GM19023 (cell line): ENCODE results near the gene ZNF333.
"Not testable (repeated sequence)": the region's sequence is repeated elsewhere in the genome, so short reads cannot be mapped to it uniquely, and the experiment has no call there.

Source experiments
- ATAC-seq: cut with Tn5 transposase; IDR thresholded peaks from one replicate; pipeline ENCODE4 v1.9.1; 2021; ENCODE audit warnings: mild to moderate bottlenecking, moderate library complexity; ENCODE audit not compliant: unreplicated experiment

ZNF333 gene

DNA sequence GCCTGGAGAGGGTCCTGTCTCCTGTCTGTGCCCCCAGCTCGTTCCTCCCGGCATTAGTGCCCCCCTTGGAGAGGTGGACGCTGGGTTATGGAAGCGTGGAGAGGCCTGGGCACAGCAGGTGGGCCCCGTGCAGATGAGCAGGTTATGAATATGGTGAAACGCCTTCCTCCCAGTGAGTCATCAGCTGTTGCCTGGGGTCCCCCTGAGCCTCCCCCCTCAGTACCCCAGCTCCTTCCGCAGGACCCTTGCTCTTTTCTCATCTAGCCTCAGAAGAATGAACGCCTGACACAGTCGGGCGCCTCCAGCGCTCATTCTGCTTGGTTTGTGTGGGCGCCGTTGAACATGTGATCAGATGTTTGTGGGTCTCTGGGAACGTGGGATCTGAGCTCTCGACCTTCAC, 76.0 kb downstream of the ZNF333 start:
- not testable (repeated sequence) for ATAC-seq

DNA sequence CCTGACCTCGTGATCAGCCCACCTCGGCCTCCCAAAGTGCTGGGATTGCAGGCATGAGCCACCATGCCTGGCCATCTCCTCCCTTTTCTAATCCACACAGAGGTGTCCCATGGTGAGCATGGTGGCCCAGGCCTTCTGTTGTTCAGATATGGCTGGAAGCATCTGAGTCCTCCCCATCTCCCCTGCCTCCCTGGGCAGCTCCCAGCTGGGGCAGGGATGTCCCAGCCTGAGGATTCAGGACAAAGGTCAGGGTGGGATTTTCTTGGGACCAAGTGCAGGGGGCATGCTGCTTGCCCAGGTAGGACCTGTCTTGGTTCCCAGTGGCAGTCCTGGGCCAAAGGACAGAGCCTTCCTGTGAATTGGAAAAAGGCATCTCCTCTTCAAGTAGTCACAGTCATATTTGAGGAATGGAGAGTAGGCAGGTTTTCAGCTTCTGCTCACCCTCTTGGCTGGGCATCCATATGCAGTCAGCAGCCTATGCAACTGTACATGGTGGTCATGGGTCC, 77.7 kb downstream of the ZNF333 start:
- no peak for ATAC-seq

DNA sequence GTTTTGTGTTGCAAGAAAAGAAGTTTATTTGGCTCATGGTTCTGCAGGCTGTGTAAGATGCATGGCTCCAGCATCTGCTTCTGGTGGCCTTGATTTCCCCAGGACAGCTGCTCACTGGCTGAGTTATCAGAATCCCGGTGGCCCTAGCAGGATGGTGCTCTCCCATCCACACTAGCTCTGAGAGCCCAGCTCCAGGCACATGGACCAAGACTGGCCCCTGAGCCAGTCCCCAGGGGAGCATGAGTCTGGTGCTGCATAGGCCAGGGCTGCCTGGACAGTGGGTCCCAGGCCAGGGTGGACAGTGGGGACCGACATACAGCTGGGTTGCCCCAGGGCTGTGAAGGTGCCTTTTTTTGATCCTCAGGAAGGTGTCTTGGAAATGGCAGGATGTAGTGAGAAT, 78.2 kb downstream of the ZNF333 start:
- no peak for ATAC-seq

GRCh38 chr19:14769201-14769600, 79.4 kb downstream of the ZNF333 start:
- ATAC-seq = no peak

GRCh38 chr19:14770136-14770535, 80.3 kb downstream of the ZNF333 start:
- no peak for ATAC-seq

GRCh38 chr19:14770944-14771839, 81.3 kb downstream of the ZNF333 start:
- no peak for ATAC-seq

- no peak for ATAC-seq
Measured at GRCh38 chr19:14772467-14772866, 82.6 kb downstream of the ZNF333 start.

DNA sequence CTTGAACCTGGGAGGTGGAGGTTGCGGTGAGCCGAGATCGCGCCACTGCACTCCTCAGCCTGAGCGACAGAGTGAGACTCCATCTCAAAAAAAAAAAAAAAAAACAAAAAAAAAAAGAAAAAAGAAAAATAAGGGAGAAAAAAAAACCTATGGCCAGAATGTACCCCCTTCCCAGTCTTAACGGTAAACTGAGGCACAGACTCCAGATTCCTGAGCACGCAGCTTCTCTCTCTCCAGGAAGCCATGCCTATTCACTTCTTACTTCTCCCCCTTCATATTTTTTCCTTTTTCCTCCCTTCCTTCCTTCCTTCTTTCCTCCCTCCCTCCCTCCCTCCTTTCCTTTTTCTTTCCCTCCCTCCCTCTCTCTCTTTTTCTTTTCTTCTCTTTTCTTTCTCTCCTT, 83.1 kb downstream of the ZNF333 start:
- ATAC-seq = no peak

DNA sequence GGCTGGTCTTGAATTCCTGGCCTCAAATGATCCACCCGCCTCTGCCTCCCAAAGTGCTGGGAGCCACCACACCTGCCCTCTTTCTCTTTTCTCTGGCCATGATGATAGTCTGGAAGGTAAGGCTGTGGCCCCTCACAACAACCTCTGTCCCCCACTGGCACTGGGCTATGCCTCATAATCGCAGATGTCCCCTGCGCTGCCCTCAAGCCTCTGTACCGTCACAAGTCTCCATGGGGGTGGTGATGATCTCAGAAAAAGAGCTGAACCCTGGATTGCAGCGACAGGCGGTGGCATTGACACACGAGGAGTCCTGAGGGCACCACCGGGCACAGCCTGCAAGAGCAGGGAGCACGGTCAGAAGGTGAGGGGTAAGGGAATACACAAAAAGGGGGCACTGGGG, 83.9 kb downstream of the ZNF333 start:
- ATAC-seq = not testable (repeated sequence)

DNA sequence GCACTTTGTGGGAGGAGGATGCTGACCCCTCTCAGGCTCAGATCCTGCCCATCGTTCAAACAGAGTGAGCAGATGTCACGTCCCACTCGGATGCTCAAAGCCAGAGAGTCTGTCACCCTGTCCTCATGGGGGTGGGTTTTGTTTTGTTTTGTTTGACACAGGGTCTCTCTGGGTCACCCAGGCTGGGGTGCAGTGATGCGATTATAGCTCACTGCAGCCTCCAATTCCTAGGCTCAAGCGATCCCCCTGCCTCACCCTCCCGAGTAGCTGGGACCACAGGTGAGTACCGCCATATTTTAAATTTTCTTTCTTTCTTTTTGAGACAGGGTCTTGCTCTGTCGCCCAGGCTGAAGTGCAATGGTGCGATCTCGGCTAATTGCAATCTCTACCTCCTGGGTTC, 84.5 kb downstream of the ZNF333 start:
- no peak for ATAC-seq

DNA sequence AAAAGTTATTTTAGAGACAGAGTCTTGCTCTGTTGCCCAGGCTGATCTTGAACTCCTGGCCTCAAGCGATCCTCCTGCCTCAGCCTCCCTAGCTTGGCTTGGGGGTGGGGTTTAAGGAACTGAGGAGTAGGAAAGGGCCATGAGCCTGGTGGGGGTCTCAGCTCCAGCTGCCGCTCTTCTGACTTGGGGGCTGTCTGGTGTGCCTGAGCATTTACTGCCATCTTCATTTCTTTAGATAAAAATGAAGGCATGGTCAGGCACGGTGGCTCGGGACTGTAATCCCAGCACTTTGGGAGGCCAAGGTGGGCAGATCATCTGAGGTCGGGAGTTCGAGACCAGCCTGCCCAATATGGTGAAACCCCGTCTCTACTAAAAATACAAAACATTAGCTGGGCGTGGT, 85.5 kb downstream of the ZNF333 start:
- not testable (repeated sequence) for ATAC-seq

- no peak for ATAC-seq
Measured at GRCh38 chr19:14775869-14776586, 86.2 kb downstream of the ZNF333 start.

DNA sequence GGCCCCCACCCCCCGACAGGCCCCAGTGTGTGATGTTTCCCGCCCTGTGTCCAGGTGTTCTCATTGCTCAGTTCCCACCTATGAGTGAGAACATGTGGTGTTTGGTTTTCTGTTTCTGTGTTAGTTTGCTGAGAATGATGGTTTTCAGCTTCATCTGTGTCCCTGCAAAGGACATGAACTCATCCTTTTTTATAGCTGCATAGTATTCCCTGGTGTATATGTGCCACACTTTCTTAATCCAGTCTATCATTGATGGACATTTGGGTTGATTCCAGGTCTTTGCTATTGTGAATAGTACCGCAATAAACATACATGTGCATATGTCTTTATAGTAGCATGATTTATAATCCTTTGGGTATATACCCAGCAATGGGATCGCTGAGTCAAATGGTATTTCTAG, 87.8 kb downstream of the ZNF333 start:
- ATAC-seq = not testable (repeated sequence)

DNA sequence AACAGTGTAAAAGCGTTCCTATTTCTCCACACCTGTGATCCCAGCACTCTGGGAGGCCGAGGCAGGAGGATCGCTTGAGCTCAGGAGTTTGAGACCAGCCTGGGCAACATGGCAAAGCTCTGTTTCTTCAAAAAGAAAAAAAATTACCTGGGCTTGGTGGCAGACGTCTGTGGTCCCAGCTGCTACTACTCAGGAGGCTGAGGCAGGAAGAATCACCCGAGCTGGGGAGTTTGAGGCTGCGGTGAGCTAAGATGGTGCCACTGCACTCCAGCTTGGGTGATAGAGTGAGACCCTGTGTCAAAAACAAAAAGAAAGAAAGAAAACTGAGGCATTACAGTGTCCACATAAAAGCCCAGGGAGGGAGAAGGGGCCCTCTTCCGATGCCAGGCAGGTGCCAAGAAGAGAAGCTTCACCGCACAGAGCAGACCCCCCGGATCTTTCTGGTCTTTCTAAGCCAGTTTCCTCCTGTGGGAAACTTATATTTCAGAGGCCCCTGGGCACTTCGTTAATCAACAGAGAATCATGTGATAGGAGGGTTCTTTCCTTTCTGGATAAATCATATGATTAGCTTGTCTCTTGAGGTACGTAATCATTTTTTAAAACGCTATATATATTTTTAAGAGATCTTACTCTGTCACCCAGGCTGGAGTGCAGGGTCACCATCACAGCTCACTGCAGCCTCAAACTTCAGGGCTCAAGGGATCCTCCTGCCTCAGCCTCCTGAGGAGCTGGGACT, 88.4 kb downstream of the ZNF333 start, which contains the start of gene ADGRE2:
TSS of gene ADGRE2 (minus strand) at position 451 of the 736 bp plus-strand sequence. CDS start 1,804 bp downstream, outside the sequence.
- not testable (repeated sequence) for ATAC-seq

DNA sequence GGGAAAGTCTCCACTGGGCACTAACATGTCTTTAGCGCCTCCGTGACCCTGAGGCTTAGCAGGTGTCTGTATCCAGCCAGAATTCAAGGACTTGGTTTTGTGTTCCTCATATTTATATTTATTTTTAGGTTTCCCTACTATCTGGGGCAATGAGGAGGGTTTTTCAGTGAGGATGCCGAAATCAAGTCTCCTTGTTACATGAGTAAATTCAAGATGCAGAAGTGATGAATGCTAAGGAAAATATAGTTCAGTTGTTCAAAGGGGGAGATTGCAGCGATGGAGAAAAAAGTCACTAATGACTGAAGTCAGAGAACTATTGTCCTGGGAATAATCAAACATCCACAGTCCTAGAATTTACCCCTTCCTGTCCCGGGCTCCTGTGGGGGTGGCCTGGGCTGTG, 89.3 kb downstream of the ZNF333 start:
- no peak for ATAC-seq

- not testable (repeated sequence) for ATAC-seq
Measured at GRCh38 chr19:14780622-14781225, 90.9 kb downstream of the ZNF333 start.

DNA sequence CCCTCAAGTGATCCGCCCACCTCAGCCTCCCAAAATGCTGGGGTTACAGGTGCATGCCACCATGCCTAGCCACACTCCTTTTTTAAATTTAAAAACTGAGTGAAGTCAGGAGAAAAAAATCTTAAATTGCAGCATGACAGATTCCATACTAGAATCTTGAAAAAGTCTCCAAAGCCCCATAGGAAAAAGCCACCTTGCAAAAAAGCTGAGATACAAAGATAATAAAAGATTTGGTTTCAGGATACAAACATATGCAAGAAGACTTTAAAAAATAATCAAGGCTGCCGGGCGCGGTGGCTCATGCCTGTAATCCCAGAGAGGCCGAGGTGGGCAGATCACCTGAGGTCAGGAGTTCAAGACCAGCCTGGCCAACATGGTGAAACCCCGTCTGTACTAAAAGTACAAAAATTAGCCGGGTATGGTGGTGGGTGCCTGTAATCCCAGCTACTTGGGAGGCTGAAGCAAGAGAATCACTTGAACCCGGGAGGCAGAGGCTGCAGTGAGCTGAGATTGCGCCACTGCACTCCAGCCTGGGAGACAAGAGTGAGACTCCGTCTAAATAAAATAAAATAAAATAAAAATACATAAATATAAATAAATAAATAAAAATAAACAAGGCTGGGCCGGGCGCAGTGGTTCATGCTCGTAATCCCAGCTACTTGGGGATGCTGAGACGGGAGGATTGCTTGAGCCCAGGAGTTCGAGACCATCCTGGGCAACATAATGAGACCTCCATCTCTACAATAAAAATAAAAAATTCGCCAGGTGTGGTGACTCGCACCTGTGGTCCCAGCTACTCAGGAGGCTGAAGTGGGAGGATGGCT, 92.1 kb downstream of the ZNF333 start:
- not testable (repeated sequence) for ATAC-seq

GRCh38 chr19:14782626-14783409, 93.0 kb downstream of the ZNF333 start:
- ATAC-seq = no peak
